Caco-2 (cell line): ENCODE measurements around the gene ACOT7. TPM values are rescaled to one million over a fixed set of nuclear protein-coding genes. Genes with fewer than 3 reads are reported as not detected.

Source experiments
- BruUV-seq: library from RNA; stranded (reverse); fragments of 400-500 nt; replicated peaks from 2 replicates; lab custom pipeline; 2021; lab: Mats Ljungman, UMichigan
- CTCF ChIA-PET: fragments of 300-600 bp; sonication (Branson Sonifier 250); formaldehyde crosslinking; loops from one replicate; lab custom pipeline; 2022; ENCODE audit warnings: antibody characterized with exemption; lab: Charles Lee
- POLR2A ChIA-PET: fragments of 300-600 bp; sonication (Branson Sonifier 250); formaldehyde crosslinking; loops from one replicate; lab custom pipeline; 2022; ENCODE audit warnings: antibody characterized with exemption; lab: Charles Lee
- DNase-seq, 2 experiments: peaks; one replicate each; pipeline versions ENCODE4 v3.0.0 to v3.0.0-alpha.2; 2020 to 2022
- H3K27me3 ChIP-seq: replicated peaks from 2 replicates; pipeline ENCODE4 v1.6.0; 2011; ENCODE audit warnings: low read length; ENCODE audit not compliant: control insufficient read depth, insufficient read depth
- H3K36me3 ChIP-seq: 2 replicates; pipeline ENCODE4 v1.5.1; 2011; ENCODE audit warnings: low read length; ENCODE audit not compliant: control insufficient read depth, insufficient read depth
- H3K4me1 ChIP-seq: fragments of 250-450 bp; sonication (Bioruptor Pico); 2 replicates; pipeline ENCODE4 v1.5.1; 2020; ENCODE audit warnings: mild to moderate bottlenecking
- H3K4me3 ChIP-seq: 2 replicates; pipeline ENCODE4 v1.5.1; 2011; ENCODE audit warnings: low read depth, mild to moderate bottlenecking, control low read depth, low read length
- H3K9me3 ChIP-seq: fragments of 250-450 bp; sonication (Bioruptor Pico); 2 replicates; pipeline ENCODE4 v1.5.1; 2020; ENCODE audit warnings: mild to moderate bottlenecking, moderate library complexity
- H3K27ac Mint-ChIP-seq: one replicate; pipeline ENCODE4 v1.8.0; 2022; ENCODE audit warnings: mixed read lengths; ENCODE audit not compliant: unreplicated experiment
- H3K27me3 Mint-ChIP-seq: one replicate; pipeline ENCODE4 v1.8.0; 2022; ENCODE audit warnings: mixed read lengths; ENCODE audit not compliant: insufficient read depth, unreplicated experiment
- H3K36me3 Mint-ChIP-seq: one replicate; pipeline ENCODE4 v1.8.0; 2022; ENCODE audit warnings: mild to moderate bottlenecking, mixed read lengths; ENCODE audit not compliant: insufficient read depth, unreplicated experiment
- H3K4me1 Mint-ChIP-seq: one replicate; pipeline ENCODE4 v1.8.0; 2022; ENCODE audit warnings: low read depth, mixed read lengths; ENCODE audit not compliant: unreplicated experiment
- H3K4me3 Mint-ChIP-seq: one replicate; pipeline ENCODE4 v1.8.0; 2022; ENCODE audit warnings: mild to moderate bottlenecking, moderate library complexity, mixed read lengths; ENCODE audit not compliant: unreplicated experiment
- H3K9me3 Mint-ChIP-seq: one replicate; pipeline ENCODE4 v1.8.0; 2022; ENCODE audit warnings: mixed read lengths; ENCODE audit not compliant: unreplicated experiment
- intact Hi-C: fragments of 100-400 bp; cut with micrococcal nuclease; formaldehyde crosslinking; loops from one replicate; pipeline ENCODE4 v1.10.0; 2022; ENCODE audit not compliant: unreplicated experiment
- total RNA-seq: library from RNA; stranded (reverse); gene quantifications from 2 replicates; pipeline ENCODE4 v1.2.3, GENCODE V29; 2022
- TF ChIP-seq, protein P1 (sequence below), 2 experiments: fragments of 200-600 bp in 1 of 2; IDR thresholded peaks; 1 replicate in 1 of 2; 2 replicates in 1 of 2; pipeline versions ENCODE4 v1.5.1 to v1.8.0; 2011 to 2022; ENCODE audit warnings: antibody characterized with exemption in 1 of 2, control low read depth in 1 of 2, inconsistent platforms in 1 of 2, low read depth in 1 of 2, low read length in 1 of 2, mild to moderate bottlenecking in 1 of 2, moderate library complexity in 1 of 2; ENCODE audit not compliant: insufficient read depth in 1 of 2, severe bottlenecking in 1 of 2, unreplicated experiment in 1 of 2

ACOT7 gene
- total RNA-seq, 1 experiment from 2014 or later, result 221 TPM

DNA sequence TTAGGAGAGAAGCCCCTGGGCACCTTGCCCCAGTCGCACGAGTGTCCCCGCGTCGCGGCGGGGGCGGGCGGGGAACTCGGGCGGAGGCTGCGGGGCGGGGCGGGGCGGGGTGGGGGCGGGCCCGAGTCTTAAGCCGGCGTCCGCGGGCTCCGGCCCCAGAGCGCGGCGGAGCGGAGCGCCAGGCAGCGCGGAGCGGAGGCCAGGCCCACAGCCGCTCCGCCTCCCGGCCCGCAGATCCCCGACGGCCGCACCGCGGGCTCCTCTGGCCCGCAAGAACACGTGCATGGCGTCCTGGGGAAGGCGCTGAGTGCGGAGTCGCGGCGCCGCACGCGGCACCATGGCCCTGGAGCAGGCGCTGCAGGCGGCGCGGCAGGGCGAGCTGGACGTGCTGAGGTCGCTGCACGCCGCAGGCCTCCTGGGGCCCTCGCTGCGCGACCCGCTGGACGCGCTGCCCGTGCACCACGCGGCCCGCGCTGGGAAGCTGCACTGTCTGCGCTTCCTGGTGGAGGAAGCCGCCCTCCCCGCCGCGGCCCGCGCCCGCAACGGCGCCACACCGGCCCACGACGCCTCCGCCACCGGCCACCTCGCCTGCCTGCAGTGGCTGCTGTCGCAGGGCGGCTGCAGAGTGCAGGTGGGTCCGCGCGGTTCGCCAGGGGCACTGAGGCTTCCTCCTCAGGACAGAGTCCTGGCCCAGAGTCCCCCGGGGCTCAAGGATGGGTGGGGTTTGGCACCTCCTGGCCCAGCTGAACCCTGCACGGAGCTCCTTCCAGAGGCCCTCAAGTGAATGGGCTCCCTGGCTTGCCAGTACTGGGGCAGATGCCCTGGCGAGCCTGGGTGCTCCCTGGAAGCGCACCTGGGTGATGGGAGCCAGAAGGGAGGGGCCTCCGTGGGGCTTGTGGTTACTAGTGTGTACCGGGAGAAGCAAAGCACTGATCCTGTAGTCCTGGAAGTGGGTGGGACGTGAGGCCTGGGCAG lies 31.3 kb upstream of the ACOT7 start, which contains the start of gene ESPN:
Gene ESPN, plus strand, starts transcription at position 158 of the 975 bp plus-strand sequence. Its CDS starts 180 bp downstream, at position 338.
- no TSS peak for BruUV-seq
- Mint-ChIP-seq H3K4me3 (peak within 1 kb of the TSS; percentile 69), H3K4me1 (no peaks in the 10 kb centered on the region), H3K9me3 (no peaks in the 10 kb centered on the region), H3K36me3 (no peaks in the 10 kb centered on the region), H3K27me3 (peaks cover 7% of the 10 kb centered on the region), H3K27ac (no peak within 1 kb of the TSS)
- H3K36me3 ChIP-seq, result no peaks in the 10 kb centered on the region
- intact Hi-C loops, result no loop called here
- H3K4me3 ChIP-seq, result peak within 1 kb of the TSS; percentile 27
- H3K9me3 ChIP-seq, result no peaks in the 10 kb centered on the region
- H3K4me1 ChIP-seq, result peaks cover 20% of the 10 kb centered on the region
- TF ChIP-seq, protein P1, sequence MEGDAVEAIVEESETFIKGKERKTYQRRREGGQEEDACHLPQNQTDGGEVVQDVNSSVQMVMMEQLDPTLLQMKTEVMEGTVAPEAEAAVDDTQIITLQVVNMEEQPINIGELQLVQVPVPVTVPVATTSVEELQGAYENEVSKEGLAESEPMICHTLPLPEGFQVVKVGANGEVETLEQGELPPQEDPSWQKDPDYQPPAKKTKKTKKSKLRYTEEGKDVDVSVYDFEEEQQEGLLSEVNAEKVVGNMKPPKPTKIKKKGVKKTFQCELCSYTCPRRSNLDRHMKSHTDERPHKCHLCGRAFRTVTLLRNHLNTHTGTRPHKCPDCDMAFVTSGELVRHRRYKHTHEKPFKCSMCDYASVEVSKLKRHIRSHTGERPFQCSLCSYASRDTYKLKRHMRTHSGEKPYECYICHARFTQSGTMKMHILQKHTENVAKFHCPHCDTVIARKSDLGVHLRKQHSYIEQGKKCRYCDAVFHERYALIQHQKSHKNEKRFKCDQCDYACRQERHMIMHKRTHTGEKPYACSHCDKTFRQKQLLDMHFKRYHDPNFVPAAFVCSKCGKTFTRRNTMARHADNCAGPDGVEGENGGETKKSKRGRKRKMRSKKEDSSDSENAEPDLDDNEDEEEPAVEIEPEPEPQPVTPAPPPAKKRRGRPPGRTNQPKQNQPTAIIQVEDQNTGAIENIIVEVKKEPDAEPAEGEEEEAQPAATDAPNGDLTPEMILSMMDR (IDR thresholded peaks at IDR 0.05; ENCODE audit: insufficient read depth in 1 of 2, low read depth in 1 of 2, low read length in 1 of 2, severe bottlenecking in 1 of 2, unreplicated experiment in 1 of 2), result no peak
- CTCF ChIA-PET, result interaction anchor here (0.6 to 0.7 kb wide), 2 partner anchors 13 to 61 kb away, joined by 5 to 11 read pairs; no protein-coding TSS in a partner anchor
- peak in 1 of 2 experiments; percentile 27 for DNase-seq
- POLR2A ChIA-PET, result no interaction called here
- peaks cover 1% of the 10 kb centered on the region for H3K27me3 ChIP-seq

- no peak overlapping the region for H3K27ac Mint-ChIP-seq
- no peaks in the 10 kb centered on the region for H3K4me1 Mint-ChIP-seq
- Histone ChIP-seq H3K9me3 (no peaks in the 10 kb centered on the region), H3K4me3 (peak overlapping the region; percentile 24), H3K27me3 (peaks cover 1% of the 10 kb centered on the region), H3K4me1 (peaks cover 21% of the 10 kb centered on the region), H3K36me3 (no peaks in the 10 kb centered on the region)
- intact Hi-C loops, result loop anchor here (1.0 to 2.0 kb wide), 2 partner anchors 15 to 65 kb away; no protein-coding TSS in a partner anchor
- H3K9me3 Mint-ChIP-seq, result no peaks in the 10 kb centered on the region
- TF ChIP-seq, protein P1 (IDR thresholded peaks at IDR 0.05; ENCODE audit: insufficient read depth in 1 of 2, low read depth in 1 of 2, low read length in 1 of 2, severe bottlenecking in 1 of 2, unreplicated experiment in 1 of 2), result no peak
- H3K36me3 Mint-ChIP-seq, result no peaks in the 10 kb centered on the region
- peak overlapping the region; percentile 69 for H3K4me3 Mint-ChIP-seq
- BruUV-seq, result no TSS peak
- peaks cover 7% of the 10 kb centered on the region for H3K27me3 Mint-ChIP-seq
- peak in 1 of 2 experiments; percentile 37 for DNase-seq
- ChIA-PET POLR2A (no interaction called here), CTCF (interaction anchor here (1.0 to 1.7 kb wide), 9 partner anchors 9 to 70 kb away, joined by 3 to 39 read pairs (median 4); partner anchors contain the start of genes ACOT7 and PLEKHG5)
These were observed 30.5 kb upstream of the ACOT7 start for GRCh38 chr1:6424000-6424565.
